Neural progenitor cell (in vitro differentiated cells): Measurements from ENCODE around the gene ETV1. TPM values are rescaled to one million over a fixed set of nuclear protein-coding genes. Genes with fewer than 3 reads are reported as not detected.

Experiments used
- DNase-seq: peaks from one replicate; pipeline ENCODE4 v3.0.0-alpha.2; 2016; ENCODE audit warnings: low spot score
- H2AFZ ChIP-seq: fragments of 200-600 bp; sonication (generic); replicated peaks from 2 replicates; pipeline ENCODE4 v1.6.1; 2016; ENCODE audit warnings: antibody characterized with exemption
- H3F3A ChIP-seq: fragments of 200-600 bp; sonication (generic); 2 replicates; pipeline ENCODE4 v1.6.1; 2016; ENCODE audit warnings: antibody characterized with exemption, low read depth
- H3K27ac ChIP-seq: fragments of 200-600 bp; sonication (generic); 2 replicates; pipeline ENCODE4 v1.5.1; 2016; ENCODE audit warnings: mild to moderate bottlenecking
- H3K27me3 ChIP-seq: fragments of 200-600 bp; sonication (generic); 2 replicates; pipeline ENCODE4 v1.6.1; 2016; ENCODE audit warnings: mild to moderate bottlenecking, moderate library complexity
- H3K36me3 ChIP-seq: fragments of 200-600 bp; sonication (generic); 2 replicates; pipeline ENCODE4 v1.5.1; 2016
- H3K4me1 ChIP-seq: fragments of 200-600 bp; sonication (generic); 2 replicates; pipeline ENCODE4 v1.6.1; 2016; ENCODE audit warnings: mixed run types
- H3K4me2 ChIP-seq: fragments of 200-600 bp; sonication (generic); 2 replicates; pipeline ENCODE4 v1.6.1; 2016
- H3K4me3 ChIP-seq: fragments of 200-600 bp; sonication (generic); 2 replicates; pipeline ENCODE4 v1.5.1; 2016
- H3K79me2 ChIP-seq: fragments of 200-600 bp; sonication (generic); 2 replicates; pipeline ENCODE4 v1.6.1; 2016; ENCODE audit warnings: low read depth
- H3K9ac ChIP-seq: fragments of 200-600 bp; sonication (generic); 2 replicates; pipeline ENCODE4 v1.6.1; 2016
- H3K9me3 ChIP-seq: fragments of 200-600 bp; sonication (generic); 2 replicates; pipeline ENCODE4 v1.5.1; 2016; ENCODE audit warnings: low read depth
- H4K20me1 ChIP-seq: fragments of 200-600 bp; sonication (generic); 2 replicates; pipeline ENCODE4 v1.6.1; 2016; ENCODE audit warnings: low read depth
- H3K27ac Mint-ChIP-seq: 3 replicates; pipeline ENCODE4 v1.8.0; 2021; ENCODE audit warnings: mixed read lengths
- H3K27me3 Mint-ChIP-seq: 2 replicates; pipeline ENCODE4 v1.8.0; 2022; ENCODE audit warnings: low read depth, mild to moderate bottlenecking, inconsistent platforms, moderate library complexity, mixed read lengths; ENCODE audit not compliant: insufficient read depth
- H3K36me3 Mint-ChIP-seq: 3 replicates; pipeline ENCODE4 v1.8.0; 2021; ENCODE audit warnings: mixed read lengths
- H3K4me1 Mint-ChIP-seq: 3 replicates; pipeline ENCODE4 v1.8.0; 2021; ENCODE audit warnings: mixed read lengths
- H3K4me3 Mint-ChIP-seq: 3 replicates; pipeline ENCODE4 v1.8.0; 2021; ENCODE audit warnings: mild to moderate bottlenecking, moderate library complexity, mixed read lengths
- H3K9me3 Mint-ChIP-seq: 3 replicates; pipeline ENCODE4 v1.8.0; 2020; ENCODE audit warnings: mixed read lengths
- EZH2 ChIP-seq: fragments of 200-600 bp; sonication (generic); IDR thresholded peaks from 2 replicates; pipeline ENCODE4 v1.6.1; 2017; ENCODE audit warnings: antibody characterized with exemption, mild to moderate bottlenecking, moderate library complexity
- EZH2phosphoT487 ChIP-seq: fragments of 200-600 bp; sonication (generic); IDR thresholded peaks from 2 replicates; pipeline ENCODE4 v1.6.1; 2017; ENCODE audit warnings: antibody characterized with exemption
- small RNA-seq: library from RNA; depleted of rRNA; stranded (forward); fragments of <200 nt; gene quantifications from one replicate; pipeline ENCODE3, GENCODE V24; 2015
- total RNA-seq: library from RNA; depleted of rRNA; stranded (reverse); fragments of >200 nt; gene quantifications from 2 replicates; pipeline ENCODE4 v1.2.3, GENCODE V29; 2015; ENCODE audit warnings: low replicate concordance
- TF ChIP-seq, protein P1 (sequence below): fragments of 200-600 bp; sonication (generic); IDR thresholded peaks from 2 replicates; pipeline ENCODE4 v1.5.1; 2017; ENCODE audit warnings: antibody characterized with exemption, mild to moderate bottlenecking

ETV1 gene
- total RNA-seq, 1 donor from 2014 or later, result 36.8 TPM

DNA sequence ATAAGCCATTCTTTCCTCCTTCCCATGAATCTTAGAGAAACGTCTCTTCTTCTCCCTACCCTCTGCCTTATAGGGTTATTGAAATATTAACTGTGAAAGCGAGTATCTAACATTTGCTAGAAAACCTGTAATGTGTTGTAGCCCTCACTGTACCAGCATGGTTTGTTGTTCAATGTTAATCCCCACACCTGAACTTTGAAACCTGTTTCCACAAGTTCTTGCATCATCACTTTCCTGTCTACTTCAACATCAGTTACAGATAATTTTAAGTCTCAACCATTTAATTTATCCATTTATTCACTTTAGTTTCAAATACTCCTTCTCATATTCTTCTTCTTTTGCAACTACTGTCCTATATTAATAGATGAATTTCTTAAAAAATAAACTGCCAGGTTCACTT is 148.2 kb downstream of the ETV1 start:
- no peaks in the 10 kb centered on the region for H3K36me3 ChIP-seq
- Mint-ChIP-seq H3K27ac (no peak overlapping the region), H3K4me1 (peaks cover 14% of the 10 kb centered on the region), H3K27me3 (peaks cover 3% of the 10 kb centered on the region), H3K4me3 (no peak overlapping the region), H3K36me3 (peaks cover 2% of the 10 kb centered on the region), H3K9me3 (peaks cover 7% of the 10 kb centered on the region)
- TF ChIP-seq, protein P1, sequence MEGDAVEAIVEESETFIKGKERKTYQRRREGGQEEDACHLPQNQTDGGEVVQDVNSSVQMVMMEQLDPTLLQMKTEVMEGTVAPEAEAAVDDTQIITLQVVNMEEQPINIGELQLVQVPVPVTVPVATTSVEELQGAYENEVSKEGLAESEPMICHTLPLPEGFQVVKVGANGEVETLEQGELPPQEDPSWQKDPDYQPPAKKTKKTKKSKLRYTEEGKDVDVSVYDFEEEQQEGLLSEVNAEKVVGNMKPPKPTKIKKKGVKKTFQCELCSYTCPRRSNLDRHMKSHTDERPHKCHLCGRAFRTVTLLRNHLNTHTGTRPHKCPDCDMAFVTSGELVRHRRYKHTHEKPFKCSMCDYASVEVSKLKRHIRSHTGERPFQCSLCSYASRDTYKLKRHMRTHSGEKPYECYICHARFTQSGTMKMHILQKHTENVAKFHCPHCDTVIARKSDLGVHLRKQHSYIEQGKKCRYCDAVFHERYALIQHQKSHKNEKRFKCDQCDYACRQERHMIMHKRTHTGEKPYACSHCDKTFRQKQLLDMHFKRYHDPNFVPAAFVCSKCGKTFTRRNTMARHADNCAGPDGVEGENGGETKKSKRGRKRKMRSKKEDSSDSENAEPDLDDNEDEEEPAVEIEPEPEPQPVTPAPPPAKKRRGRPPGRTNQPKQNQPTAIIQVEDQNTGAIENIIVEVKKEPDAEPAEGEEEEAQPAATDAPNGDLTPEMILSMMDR, result no peak
- TF ChIP-seq EZH2phosphoT487, result no peak
- TF ChIP-seq EZH2, result no peak
- no peak overlapping the region for H3K4me2 ChIP-seq
- H3F3A ChIP-seq, result peaks cover 9% of the 10 kb centered on the region
- H3K27ac ChIP-seq, result peak overlapping the region; percentile 30
- no peaks in the 10 kb centered on the region for H3K9me3 ChIP-seq
- H3K27me3 ChIP-seq, result no peaks in the 10 kb centered on the region
- H3K4me1 ChIP-seq, result peaks cover 34% of the 10 kb centered on the region
- H3K9ac ChIP-seq, result no peak overlapping the region
- H3K79me2 ChIP-seq, result no peaks in the 10 kb centered on the region
- H4K20me1 ChIP-seq, result no peaks in the 10 kb centered on the region
- no peak for DNase-seq
- H3K4me3 ChIP-seq, result no peak overlapping the region
- H2AFZ ChIP-seq, result no peak overlapping the region

Small RNA genes within 50 kb of the gene (small RNA-seq; reads per million reads assigned to genes)
- gene RF00019, result not detected
